GM19193 (cell line): ENCODE results near the gene NCAN.

Experiments used
- POLR2A ChIP-seq: IDR thresholded peaks from 4 replicates; pipeline ENCODE4 v1.6.1; 2011; ENCODE audit not compliant: insufficient read depth, insufficient read length; ENCODE audit errors: extremely low read depth

NCAN gene

DNA sequence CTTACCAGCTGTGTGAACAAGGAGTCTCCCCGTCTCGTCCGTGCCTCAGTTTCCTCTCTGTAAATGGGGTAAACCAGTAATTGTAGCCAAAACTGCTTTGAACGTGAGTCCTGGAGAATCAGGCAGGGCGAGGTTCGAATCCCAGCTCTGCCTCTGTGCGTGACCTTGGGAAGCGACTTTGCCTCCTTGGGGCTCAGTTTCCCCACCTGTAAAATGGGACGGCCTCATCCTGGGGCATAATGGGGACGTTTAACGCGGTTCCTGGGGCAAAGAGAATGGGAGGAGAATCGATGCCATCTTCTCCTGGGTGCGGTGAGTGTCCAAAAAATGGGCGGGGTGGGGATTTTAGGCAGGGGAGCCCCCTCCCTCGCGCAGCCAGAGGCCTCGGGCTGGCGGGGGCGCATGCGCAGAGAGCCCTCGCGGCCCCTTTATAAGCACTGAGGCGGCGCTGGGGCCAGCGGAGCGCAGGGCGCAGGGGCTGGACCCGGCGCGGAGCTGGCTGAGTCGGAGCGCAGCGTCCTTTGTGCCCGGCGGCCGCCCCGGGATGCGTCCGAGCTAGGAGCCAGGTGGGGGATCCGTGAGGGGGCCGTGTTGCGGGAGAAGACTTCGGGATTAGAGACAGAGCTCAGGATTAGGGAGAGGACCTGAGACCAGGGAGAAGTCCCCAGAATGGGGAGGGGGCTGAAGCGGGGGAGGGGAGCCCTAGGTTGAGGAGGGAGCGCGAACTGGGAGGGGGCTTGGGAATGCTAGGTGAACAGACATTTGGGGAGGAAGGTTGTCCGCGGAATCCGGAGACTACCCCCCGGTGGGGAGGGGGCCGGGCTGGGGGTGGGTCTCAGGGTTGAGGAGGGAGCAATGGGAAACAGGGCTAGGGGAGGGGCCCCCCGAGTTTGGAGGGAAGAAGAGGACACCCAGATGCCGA is at the start of gene NCAN:
Gene NCAN, plus strand, starts transcription at position 460 of the 922 bp plus-strand sequence. CDS start 4,996 bp downstream, outside the sequence.
- TF ChIP-seq POLR2A, result no peak

DNA sequence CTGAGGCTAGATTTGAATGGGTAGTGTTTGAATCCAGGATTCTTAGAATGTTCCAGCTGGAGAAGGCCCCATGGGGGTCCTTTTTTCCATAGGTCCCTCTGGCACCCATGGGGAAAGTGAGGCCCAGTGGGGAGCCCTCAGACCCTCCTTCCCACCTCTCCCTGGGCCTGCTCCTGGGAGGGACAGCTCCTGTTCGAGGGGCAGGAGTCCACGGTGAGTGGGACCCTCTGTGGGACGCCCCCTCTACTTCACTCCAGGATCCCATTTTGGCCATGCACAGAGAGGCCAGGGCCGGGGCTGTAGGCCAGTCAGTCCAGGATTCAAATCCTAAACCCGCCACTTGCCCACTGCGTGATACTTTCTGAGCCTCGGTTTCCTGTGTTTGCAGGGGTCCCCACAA is 49.3 kb upstream of the NCAN start:
- TF ChIP-seq POLR2A, result no peak

DNA sequence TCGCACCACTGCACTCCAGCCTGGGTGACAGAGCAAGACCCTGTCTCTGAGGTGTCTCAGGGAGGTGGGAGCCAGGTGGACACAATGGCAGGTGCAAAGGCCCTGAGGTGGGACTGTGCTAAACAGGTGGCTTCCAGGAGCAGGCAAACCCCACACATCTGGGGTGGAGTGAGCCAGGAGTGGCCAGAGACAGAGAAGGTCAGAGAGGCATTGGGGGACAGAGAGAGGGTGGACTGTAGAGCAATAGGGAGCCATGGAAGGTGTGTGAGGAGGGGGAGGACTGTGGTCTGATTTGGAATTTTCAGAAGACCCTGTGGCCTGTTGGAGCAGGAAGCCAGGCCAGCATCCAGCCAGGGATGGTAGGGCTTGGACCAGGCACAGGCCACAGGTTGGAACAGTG is 46.4 kb upstream of the NCAN start:
- no peak for TF ChIP-seq POLR2A

DNA sequence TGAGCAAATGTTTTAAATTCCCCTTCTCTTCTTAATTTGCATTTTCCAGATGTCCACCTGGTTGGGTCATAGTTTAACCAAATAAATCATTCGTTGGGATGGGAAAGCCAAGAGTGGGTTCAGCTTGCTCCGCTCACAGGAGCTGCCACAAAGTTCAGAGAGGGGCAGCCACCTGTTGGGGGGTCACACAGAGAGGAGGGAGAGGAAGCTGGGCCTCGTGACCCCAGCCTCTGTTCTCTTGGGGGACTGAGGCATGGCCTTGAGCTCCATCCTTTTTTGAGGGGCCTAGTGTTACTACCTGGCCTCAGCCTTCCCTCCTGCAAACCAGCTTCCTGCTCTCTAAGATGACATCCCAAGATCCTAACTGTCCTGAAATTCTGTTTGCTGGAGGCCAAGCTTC is 44.1 kb upstream of the NCAN start:
- no peak for TF ChIP-seq POLR2A

DNA sequence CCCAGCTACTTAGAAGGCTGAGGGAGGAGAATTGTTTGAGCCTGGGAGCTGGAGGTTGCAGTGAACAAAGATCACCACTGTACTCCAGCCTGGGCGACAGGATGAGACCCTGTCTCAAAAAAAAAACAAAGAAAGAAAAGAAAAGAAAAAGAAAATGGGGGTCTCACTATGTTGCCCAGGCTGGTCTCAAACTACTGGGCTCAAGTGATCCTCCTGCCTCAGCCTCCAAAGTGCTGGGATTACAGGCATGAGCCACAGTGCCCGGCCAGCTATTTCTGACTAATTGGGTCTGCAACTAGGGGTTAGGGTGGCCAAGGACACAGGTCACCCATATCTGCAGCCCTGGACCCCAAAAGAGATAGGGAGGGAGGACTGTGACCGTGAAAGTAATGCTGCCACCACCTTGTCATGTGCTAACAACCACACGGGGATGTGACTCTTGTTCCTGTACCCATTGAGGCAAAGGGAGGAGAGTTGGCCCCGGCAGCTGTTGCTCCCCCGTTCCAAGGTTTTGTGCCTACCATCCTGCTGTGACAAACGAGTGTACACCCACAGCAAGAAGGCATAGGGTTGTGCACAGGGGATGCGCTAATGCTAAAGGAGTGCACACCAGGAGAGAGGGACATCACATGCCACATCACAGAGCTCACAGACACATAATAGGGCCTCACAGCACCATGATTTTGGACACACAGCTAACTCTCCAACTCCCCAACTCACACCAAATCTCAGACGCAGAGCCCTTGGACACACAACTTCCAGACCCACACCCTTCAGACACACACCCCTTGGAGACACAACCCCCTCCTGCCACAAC is 42.3 kb upstream of the NCAN start:
- TF ChIP-seq POLR2A, result no peak

DNA sequence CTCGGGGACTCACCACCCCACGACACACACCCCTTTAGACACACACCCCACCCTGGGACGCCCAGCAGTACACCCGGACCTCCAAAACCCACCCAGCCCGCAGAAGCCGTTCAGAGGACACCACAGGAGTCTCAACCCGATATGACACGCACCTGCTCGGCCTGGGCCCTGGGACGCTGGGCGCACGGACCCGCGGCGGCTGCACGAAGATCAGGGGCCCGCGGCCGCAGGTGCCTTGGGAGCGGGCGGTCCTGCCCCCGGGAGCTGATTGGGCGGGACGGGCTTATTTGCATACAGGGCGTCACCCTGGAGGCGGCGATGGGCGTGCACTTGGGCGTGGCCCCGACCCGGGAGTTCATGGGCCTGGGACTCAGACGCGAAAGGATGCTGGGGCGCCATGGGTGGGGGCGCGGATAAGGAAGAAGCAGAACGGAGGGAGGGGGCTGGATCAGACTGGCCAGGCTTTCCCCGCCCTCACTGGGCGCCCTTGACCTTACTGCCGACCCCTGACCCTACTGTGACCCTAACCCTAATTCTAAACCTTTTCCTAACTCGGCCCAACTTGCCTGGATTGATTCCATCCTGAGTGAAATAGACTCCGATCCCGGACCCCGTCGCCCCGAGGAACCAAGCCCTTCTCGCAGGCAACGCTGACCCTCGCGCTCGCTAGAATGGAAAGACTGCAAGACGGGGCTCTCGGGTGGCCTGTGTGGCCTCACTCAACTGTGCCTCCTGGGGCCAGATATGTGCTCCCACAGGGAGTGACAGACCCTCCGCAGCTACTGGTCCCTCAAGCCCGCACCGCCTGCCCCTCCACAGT is 41.5 kb upstream of the NCAN start, which contains the start of gene MEF2B:
Gene MEF2B, minus strand, starts transcription at position 211 of the 820 bp plus-strand sequence. CDS start 19,528 bp downstream, outside the sequence.
- peak; percentile 94 for TF ChIP-seq POLR2A

DNA sequence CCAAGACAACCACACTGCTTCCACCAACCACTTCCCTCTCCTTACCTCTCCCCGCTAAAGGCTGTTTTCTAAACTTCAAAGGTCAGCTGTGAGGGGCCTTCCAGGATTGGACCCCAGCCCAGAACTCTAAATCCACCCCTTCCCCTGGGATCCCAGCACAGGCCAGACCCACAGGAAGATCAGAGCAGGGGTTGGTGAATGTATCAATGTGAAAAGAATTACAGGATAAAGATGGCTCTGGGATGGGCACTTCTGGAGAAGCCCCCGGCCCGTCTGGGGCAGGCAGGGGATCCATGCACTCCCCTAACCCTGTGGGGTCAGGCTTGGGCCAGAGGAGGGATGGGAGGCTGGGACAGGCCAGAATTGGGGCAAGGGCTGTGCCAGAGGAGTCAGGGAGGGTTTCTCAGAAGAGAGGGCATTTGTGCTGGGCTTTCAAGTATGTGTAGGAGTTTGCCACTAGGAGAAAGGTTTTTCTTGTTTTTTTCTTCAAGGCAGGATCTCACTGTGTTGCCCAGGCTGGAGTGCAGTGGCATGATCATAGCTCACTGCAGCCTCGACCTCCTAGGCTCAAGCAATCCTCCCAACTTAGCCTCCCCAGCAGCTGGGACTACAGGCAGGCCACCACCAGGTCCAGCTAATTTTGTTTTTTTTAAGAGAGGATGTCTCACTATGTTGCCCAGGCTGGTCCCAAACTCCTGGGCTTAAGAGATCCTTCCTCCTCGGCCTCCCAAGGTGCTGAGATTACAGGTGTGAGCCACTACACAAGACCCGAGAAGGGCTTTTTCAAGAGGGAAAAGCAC is 40.7 kb upstream of the NCAN start:
- no peak for TF ChIP-seq POLR2A

DNA sequence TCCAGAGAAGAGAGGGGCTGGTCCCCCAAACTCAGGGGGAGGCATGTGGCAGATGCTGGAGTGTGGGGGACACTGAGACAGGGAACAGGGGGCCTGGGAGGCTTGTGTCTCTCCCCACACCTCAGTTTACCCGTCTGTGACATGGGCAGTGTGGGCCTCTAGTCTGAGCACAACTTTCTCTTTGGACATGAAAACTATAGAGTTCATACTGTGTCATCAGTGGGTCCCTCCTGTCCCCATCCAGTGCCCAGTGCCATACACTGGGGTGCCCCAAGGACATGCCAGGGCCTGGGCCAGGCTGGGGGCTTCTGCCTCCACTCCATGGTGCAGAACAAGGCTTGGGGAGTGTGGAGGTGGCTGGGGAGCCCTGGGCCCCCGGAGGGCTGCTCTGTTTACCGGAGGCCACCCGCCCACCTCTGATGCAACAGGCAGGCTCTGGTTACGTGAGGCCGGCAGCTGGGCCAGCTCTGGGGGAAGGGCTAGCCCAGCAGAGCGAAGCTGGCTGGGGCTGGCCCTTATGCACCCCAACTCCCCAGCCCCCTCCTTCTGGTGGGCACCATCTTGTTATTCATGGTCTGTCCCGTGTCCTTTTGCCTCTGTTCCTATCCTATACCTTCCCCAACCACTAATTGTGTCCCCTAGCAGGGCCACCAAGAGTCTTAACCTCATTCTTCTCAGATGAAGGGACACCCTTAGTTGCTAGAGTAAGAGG is 39.8 kb upstream of the NCAN start:
- no peak for TF ChIP-seq POLR2A

DNA sequence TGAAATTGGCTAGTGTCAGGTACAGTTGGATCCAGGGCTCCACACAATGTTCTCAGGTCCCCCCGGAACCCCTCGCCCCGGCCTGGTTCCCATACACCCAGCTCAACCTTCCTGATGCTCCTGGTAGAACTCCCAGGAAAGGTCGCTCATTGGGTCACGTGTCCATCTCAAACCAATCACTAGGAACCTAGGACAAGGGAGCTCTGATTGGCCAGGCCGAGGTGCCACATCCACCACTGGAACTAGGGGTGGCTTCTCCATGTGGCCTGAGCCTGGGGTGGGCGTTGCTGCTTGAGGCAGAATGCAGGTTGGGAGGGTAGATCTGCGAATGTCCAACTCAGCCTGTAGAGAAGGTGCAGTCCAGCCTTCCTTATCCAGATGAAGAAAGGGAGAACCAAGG is 34.8 kb upstream of the NCAN start:
- no peak for TF ChIP-seq POLR2A

DNA sequence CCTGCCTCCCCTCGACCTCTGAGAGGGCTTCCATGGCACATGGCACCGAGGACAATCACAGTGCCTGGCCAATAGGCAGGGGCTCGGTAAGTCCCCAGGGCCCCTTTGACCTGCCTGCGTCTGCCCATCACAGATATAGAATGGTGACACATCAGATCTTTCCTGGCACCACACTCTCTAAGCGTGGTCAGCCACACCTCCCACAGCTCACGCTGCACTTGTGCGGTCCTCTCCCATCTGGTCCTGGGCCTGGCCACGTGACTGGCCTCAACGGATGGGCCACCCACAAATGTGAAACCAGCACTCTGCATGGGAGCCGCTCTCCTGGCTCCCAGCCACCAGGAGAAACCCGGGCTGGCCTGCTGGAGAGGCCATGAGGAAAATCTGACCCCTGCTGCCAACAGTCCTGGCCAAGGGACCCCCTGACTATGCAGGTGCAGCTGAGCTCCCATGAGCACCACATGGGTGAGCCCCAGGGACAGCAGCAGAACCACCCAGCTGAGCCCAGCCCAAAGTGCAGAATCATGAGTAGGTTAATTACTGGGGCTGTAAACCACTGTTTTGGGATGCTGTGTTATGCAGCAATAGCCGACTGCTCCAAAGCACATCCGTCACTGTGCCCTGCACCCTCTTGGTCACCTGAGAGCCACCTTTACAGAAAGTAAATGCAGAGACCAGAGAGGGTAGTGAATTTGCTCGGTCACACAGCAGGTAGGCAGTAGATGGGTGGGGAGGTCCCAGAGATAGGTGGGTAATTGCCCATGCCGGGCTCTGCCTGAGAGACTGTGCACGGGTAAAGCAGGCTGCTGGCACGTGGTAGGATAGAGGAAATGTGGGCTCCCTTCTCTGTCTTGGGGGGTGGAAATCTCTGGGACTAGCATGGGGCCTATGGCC is 32.0 kb upstream of the NCAN start:
- no peak for TF ChIP-seq POLR2A

DNA sequence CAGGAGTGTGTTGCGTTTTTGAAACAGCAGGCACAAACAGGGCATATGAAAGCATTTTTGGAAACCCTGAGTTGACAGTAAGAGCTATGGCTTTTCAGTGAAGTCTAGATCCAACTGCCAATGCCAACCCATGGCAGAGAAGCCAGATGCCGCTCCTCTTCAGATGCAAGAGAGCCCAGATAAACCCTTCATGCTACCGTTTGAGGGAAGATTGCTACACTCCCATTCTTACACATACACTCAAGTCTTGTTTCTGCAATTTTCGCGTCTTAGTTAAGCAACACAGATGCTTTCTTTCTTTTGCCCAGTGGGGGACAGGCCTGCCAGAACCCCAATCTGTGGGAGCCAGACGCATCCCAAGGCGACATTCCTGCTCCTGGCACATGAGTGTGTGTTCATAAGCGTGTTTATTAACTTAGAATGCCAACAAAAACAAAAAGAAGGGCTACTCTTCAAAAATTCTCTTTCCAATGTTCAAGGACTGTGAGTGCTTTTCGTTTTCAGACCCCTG is 30.2 kb upstream of the NCAN start:
- no peak for TF ChIP-seq POLR2A
